ENCODE measurements around the gene GLRX5. TPM values are rescaled to one million over a fixed set of nuclear protein-coding genes. Genes with fewer than 3 reads are reported as not detected.

The GLRX5 gene
- total RNA-seq, 1 donor from 2014 or later = 51.4 TPM

GRCh38 chr14:95494456-95494855 is 40.4 kb upstream of the GLRX5 start:
- TF ChIP-seq CTCF (conservative IDR thresholded peaks at IDR 0.05; ENCODE audit: low read depth, low read length) = no peak
- no peak for DNase-seq (ENCODE audit: low read depth)
- H3K4me3 ChIP-seq (ENCODE audit: low read depth, low read length) = no peak overlapping the region

GRCh38 chr14:95495076-95495475 is 39.8 kb upstream of the GLRX5 start:
- no peak overlapping the region for H3K4me3 ChIP-seq (ENCODE audit: low read depth, low read length)
- TF ChIP-seq CTCF (conservative IDR thresholded peaks at IDR 0.05; ENCODE audit: low read depth, low read length) = no peak
- no peak for DNase-seq (ENCODE audit: low read depth)

GRCh38 chr14:95495538-95496025 is 39.3 kb upstream of the GLRX5 start:
- no peak for DNase-seq (ENCODE audit: low read depth)
- no peak overlapping the region for H3K4me3 ChIP-seq (ENCODE audit: low read depth, low read length)
- TF ChIP-seq CTCF (conservative IDR thresholded peaks at IDR 0.05; ENCODE audit: low read depth, low read length) = no peak

GRCh38 chr14:95496111-95496681 is 38.7 kb upstream of the GLRX5 start:
- H3K4me3 ChIP-seq (ENCODE audit: low read depth, low read length) = no peak overlapping the region
- TF ChIP-seq CTCF (conservative IDR thresholded peaks at IDR 0.05; ENCODE audit: low read depth, low read length) = no peak
- no peak for DNase-seq (ENCODE audit: low read depth)

- H3K4me3 ChIP-seq (ENCODE audit: low read depth, low read length) = no peak overlapping the region
- no peak for DNase-seq (ENCODE audit: low read depth)
- TF ChIP-seq CTCF (conservative IDR thresholded peaks at IDR 0.05; ENCODE audit: low read depth, low read length) = no peak
These were observed 38.1 kb upstream of the GLRX5 start for GRCh38 chr14:95496690-95497259.

DNA sequence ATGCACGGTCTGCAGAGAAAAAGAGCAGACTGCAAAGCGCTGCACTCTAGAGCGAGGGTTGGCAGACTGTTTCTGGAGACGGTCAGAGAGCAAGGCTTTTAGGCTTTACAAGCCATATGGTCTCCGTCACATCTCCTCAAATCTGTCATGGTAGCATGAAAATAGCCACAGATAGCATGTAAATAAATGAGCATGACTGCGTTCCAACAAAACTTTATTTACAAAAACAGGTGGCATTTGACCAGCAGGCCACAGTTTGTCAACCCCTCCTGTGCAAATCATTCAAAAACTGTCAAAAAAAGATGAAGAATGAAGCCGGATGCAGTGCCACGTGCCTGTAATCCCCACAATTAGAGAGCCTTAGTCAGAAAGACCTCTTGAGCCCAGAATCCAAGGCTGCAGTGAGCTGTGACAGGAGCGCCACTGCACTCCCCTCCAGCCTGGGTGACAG is 37.3 kb upstream of the GLRX5 start:
- no peak for DNase-seq (ENCODE audit: low read depth)
- TF ChIP-seq CTCF (conservative IDR thresholded peaks at IDR 0.05; ENCODE audit: low read depth, low read length) = no peak
- no peak overlapping the region for H3K4me3 ChIP-seq (ENCODE audit: low read depth, low read length)
